Activated CD8-positive, alpha-beta T cell treated with anti-CD3 and anti-CD28 coated beads, Interleukin-2, amount 10 ng/mL, durations not matched to agents 7 days and 5 days (primary cell): Measurements from ENCODE around the gene ADD2. TPM values are rescaled to one million over a fixed set of nuclear protein-coding genes. Genes with fewer than 3 reads are reported as not detected.
A peak's percentile ranks its signal among the peaks of the same experiment; 100 is the strongest.
"Not testable (repeated sequence)": the region's sequence is repeated elsewhere in the genome, so short reads cannot be mapped to it uniquely, and the experiment has no call there.

Experiments
- ATAC-seq: fragments of 150-1000 bp; cut with Tn5 transposase; one replicate; pipeline ENCODE4 v1.10.0; 2021; ENCODE audit warnings: moderate library complexity
- CTCF ChIA-PET: fragments of 350-600 bp; sonication (Branson Sonifier 250); formaldehyde crosslinking; loops from one replicate; lab custom pipeline; 2021; ENCODE audit warnings: antibody characterized with exemption; lab: Charles Lee
- POLR2A ChIA-PET: fragments of 350-600 bp; sonication (Branson Sonifier 250); formaldehyde crosslinking; loops from one replicate; lab custom pipeline; 2021; ENCODE audit warnings: antibody characterized with exemption; lab: Charles Lee
- DNase-seq: peaks from one replicate; pipeline ENCODE4 v3.0.0-alpha.2; 2020
- H3K27ac Mint-ChIP-seq: one replicate; pipeline ENCODE4 v1.8.0; 2021; ENCODE audit warnings: mild to moderate bottlenecking, mixed read lengths
- H3K27me3 Mint-ChIP-seq: one replicate; pipeline ENCODE4 v1.8.0; 2021; ENCODE audit warnings: low read depth, mixed read lengths
- H3K36me3 Mint-ChIP-seq: one replicate; pipeline ENCODE4 v1.8.0; 2021; ENCODE audit warnings: low read depth, mixed read lengths
- H3K4me1 Mint-ChIP-seq: one replicate; pipeline ENCODE4 v1.8.0; 2021; ENCODE audit warnings: low read depth, mixed read lengths
- H3K4me3 Mint-ChIP-seq: one replicate; pipeline ENCODE4 v1.8.0; 2021; ENCODE audit warnings: mild to moderate bottlenecking, mixed read lengths
- H3K9me3 Mint-ChIP-seq: one replicate; pipeline ENCODE4 v1.8.0; 2022; ENCODE audit warnings: mixed read lengths; ENCODE audit not compliant: insufficient read depth
- total RNA-seq, 2 experiments: library from RNA; stranded (reverse); gene quantifications; one replicate each; pipeline ENCODE4 v1.2.3, GENCODE V29; 2021

The ADD2 gene
- total RNA-seq, 2 experiments from 2014 or later = 12.8 to 14.2 TPM

- POLR2A ChIA-PET = no interaction called here
- no peak overlapping the region for H3K4me3 Mint-ChIP-seq
- no peak for ATAC-seq
- no peaks in the 10 kb centered on the region for H3K4me1 Mint-ChIP-seq
- H3K9me3 Mint-ChIP-seq = peaks cover 5% of the 10 kb centered on the region
- no peak overlapping the region for H3K27ac Mint-ChIP-seq
- H3K27me3 Mint-ChIP-seq = peaks cover 20% of the 10 kb centered on the region
- CTCF ChIA-PET = no interaction called here
- H3K36me3 Mint-ChIP-seq = no peaks in the 10 kb centered on the region
- no peak for DNase-seq
Measured at GRCh38 chr2:70799706-70800105, 31.7 kb upstream of the ADD2 start.

- POLR2A ChIA-PET, H3K9me3 Mint-ChIP-seq, DNase-seq, H3K4me3 Mint-ChIP-seq, H3K36me3 Mint-ChIP-seq, H3K27ac Mint-ChIP-seq, H3K4me1 Mint-ChIP-seq, CTCF ChIA-PET, ATAC-seq: not testable (repeated sequence)
- peaks cover 23% of the 10 kb centered on the region for H3K27me3 Mint-ChIP-seq
Measured at GRCh38 chr2:70797996-70798395, 30.0 kb upstream of the ADD2 start.

GRCh38 chr2:70797506-70797905 is 29.5 kb upstream of the ADD2 start:
- no peak for DNase-seq
- no peaks in the 10 kb centered on the region for H3K36me3 Mint-ChIP-seq
- no peaks in the 10 kb centered on the region for H3K4me1 Mint-ChIP-seq
- H3K27ac Mint-ChIP-seq = no peak overlapping the region
- POLR2A ChIA-PET = no interaction called here
- CTCF ChIA-PET = interaction anchor here (1.5 kb wide), 1 partner anchor 73 kb away, joined by 4 read pairs; no protein-coding TSS in a partner anchor
- no peak for ATAC-seq
- H3K9me3 Mint-ChIP-seq = peaks cover 5% of the 10 kb centered on the region
- peaks cover 28% of the 10 kb centered on the region for H3K27me3 Mint-ChIP-seq
- no peak overlapping the region for H3K4me3 Mint-ChIP-seq

- CTCF ChIA-PET = interaction anchor here (1.2 to 1.5 kb wide), 2 partner anchors 9 to 74 kb away, joined by 4 to 5 read pairs; no protein-coding TSS in a partner anchor
- no peak for DNase-seq
- Mint-ChIP-seq H3K9me3 (peaks cover 5% of the 10 kb centered on the region), H3K4me3 (no peak overlapping the region), H3K27ac (no peak overlapping the region), H3K36me3 (no peaks in the 10 kb centered on the region), H3K4me1 (no peaks in the 10 kb centered on the region), H3K27me3 (peaks cover 36% of the 10 kb centered on the region)
- ATAC-seq = no peak
- POLR2A ChIA-PET = no interaction called here
Measured at GRCh38 chr2:70796262-70796661, 28.3 kb upstream of the ADD2 start.

GRCh38 chr2:70795164-70795995 is 27.4 kb upstream of the ADD2 start:
- peaks cover 5% of the 10 kb centered on the region for H3K9me3 Mint-ChIP-seq
- H3K36me3 Mint-ChIP-seq = no peaks in the 10 kb centered on the region
- no peak overlapping the region for H3K4me3 Mint-ChIP-seq
- ATAC-seq (no peak), DNase-seq (no peak)
- ChIA-PET CTCF (no interaction called here), POLR2A (no interaction called here)
- no peak overlapping the region for H3K27ac Mint-ChIP-seq
- no peaks in the 10 kb centered on the region for H3K4me1 Mint-ChIP-seq
- H3K27me3 Mint-ChIP-seq = peaks cover 41% of the 10 kb centered on the region

GRCh38 chr2:70793450-70793849 is 25.4 kb upstream of the ADD2 start:
- DNase-seq (no peak), ATAC-seq (no peak)
- Mint-ChIP-seq H3K36me3 (no peaks in the 10 kb centered on the region), H3K9me3 (no peaks in the 10 kb centered on the region), H3K27ac (no peak overlapping the region), H3K4me3 (no peak overlapping the region), H3K27me3 (peaks cover 39% of the 10 kb centered on the region), H3K4me1 (peaks cover 5% of the 10 kb centered on the region)
- ChIA-PET POLR2A (no interaction called here), CTCF (interaction anchor here (0.9 to 1.7 kb wide), 4 partner anchors 69 to 173 kb away, joined by 3 to 6 read pairs (median 6); no protein-coding TSS in a partner anchor)

- H3K27me3 Mint-ChIP-seq = peaks cover 53% of the 10 kb centered on the region
- no peaks in the 10 kb centered on the region for H3K9me3 Mint-ChIP-seq
- peak within 1 kb of the TSS; percentile 65 for H3K4me3 Mint-ChIP-seq
- no peaks in the 10 kb centered on the region for H3K36me3 Mint-ChIP-seq
- H3K4me1 Mint-ChIP-seq = peaks cover 5% of the 10 kb centered on the region
- no peak within 1 kb of the TSS for H3K27ac Mint-ChIP-seq
- DNase-seq (no peak), ATAC-seq (peak; percentile 27)
- POLR2A ChIA-PET = no interaction called here
- CTCF ChIA-PET = interaction anchor here (0.6 to 4.9 kb wide), 14 partner anchors 21 to 161 kb away, joined by 3 to 31 read pairs (median 4); partner anchors contain the start of gene ADD2
Measured at GRCh38 chr2:70790136-70790828, 22.3 kb upstream of the ADD2 start, which contains the start of gene FIGLA. FIGLA (minus strand) TSS chr2:70790643; CDS start chr2:70790638, 5 bp downstream.

- peak; percentile 79 for DNase-seq
- no peaks in the 10 kb centered on the region for H3K36me3 Mint-ChIP-seq
- peaks cover 5% of the 10 kb centered on the region for H3K4me1 Mint-ChIP-seq
- H3K27me3 Mint-ChIP-seq = peaks cover 50% of the 10 kb centered on the region
- no peaks in the 10 kb centered on the region for H3K9me3 Mint-ChIP-seq
- H3K4me3 Mint-ChIP-seq = peak overlapping the region; percentile 65
- peak; percentile 91 for ATAC-seq
- no peak overlapping the region for H3K27ac Mint-ChIP-seq
- POLR2A ChIA-PET = interaction anchor here (0.6 kb wide), 1 partner anchor 52 kb away, joined by 3 read pairs; no protein-coding TSS in a partner anchor
- CTCF ChIA-PET = interaction anchor here (0.6 to 4.9 kb wide), 30 partner anchors 13 to 486 kb away, joined by 3 to 31 read pairs (median 4); partner anchors contain the start of gene ADD2
Measured at GRCh38 chr2:70789304-70790135, 21.5 kb upstream of the ADD2 start.

- Mint-ChIP-seq H3K27ac (no peak overlapping the region), H3K9me3 (no peaks in the 10 kb centered on the region), H3K4me1 (peaks cover 5% of the 10 kb centered on the region), H3K36me3 (no peaks in the 10 kb centered on the region), H3K27me3 (peaks cover 31% of the 10 kb centered on the region), H3K4me3 (no peak overlapping the region)
- DNase-seq (peak; percentile 60), ATAC-seq (no peak)
- ChIA-PET CTCF (interaction anchor here (0.7 to 2.2 kb wide), 14 partner anchors 9 to 481 kb away, joined by 3 to 31 read pairs (median 4); partner anchors contain the start of gene ADD2), POLR2A (no interaction called here)
Measured at GRCh38 chr2:70785137-70785911, 17.3 kb upstream of the ADD2 start.

- POLR2A ChIA-PET = no interaction called here
- Mint-ChIP-seq H3K27me3 (peaks cover 29% of the 10 kb centered on the region), H3K4me1 (no peaks in the 10 kb centered on the region), H3K27ac (no peak overlapping the region), H3K36me3 (no peaks in the 10 kb centered on the region), H3K9me3 (no peaks in the 10 kb centered on the region), H3K4me3 (no peak overlapping the region)
- ATAC-seq (no peak), DNase-seq (no peak)
- CTCF ChIA-PET = interaction anchor here (1.0 to 2.2 kb wide), 9 partner anchors 10 to 480 kb away, joined by 3 to 31 read pairs (median 5); partner anchors contain the start of gene ADD2
Measured at GRCh38 chr2:70784320-70784719, 16.3 kb upstream of the ADD2 start.
